AG09319 (cell line): ENCODE measurements around the gene PRR4.

Experiments
- DNase-seq: peaks from one replicate; pipeline ENCODE4 v3.0.0-alpha.2; 2010; ENCODE audit warnings: low read depth; ENCODE audit errors: extremely low read depth
- TF ChIP-seq, protein P1 (sequence below): IDR thresholded peaks from 2 replicates; pipeline ENCODE4 v1.5.1; 2011; ENCODE audit warnings: low read depth, mild to moderate bottlenecking, inconsistent platforms, low read length, moderate library complexity

Gene PRR4

DNA sequence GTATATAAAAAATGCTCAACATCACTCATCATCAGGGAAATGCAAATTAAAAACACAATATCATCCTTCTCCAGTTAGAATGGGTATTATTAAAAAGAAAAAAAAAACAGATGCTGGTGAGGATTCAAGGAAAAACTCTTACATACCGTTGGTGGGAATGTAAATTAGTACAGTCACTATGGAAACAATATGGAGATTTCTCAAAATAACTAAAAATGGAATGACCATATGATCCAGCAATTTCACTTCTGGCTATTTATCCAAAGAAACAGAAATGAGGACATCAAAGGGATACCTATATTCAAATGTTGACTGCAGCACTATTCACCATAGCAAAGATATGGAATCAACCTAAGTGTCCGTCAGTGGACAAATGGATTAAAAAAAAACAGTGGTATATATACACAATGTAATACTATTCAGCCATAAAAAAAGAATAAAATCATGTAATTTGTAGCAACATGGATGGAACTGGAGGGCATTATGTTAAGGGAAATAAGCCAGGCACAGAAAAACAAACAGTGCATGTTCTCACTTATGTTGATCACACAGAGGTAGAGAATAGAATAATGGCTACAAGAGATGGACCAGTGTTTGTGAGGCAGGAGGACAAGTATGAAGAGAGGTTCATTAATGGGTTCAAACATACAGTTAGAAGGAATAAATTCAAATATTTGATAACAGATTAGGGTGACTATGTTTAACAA is 14.4 kb upstream of the PRR4 start:
- no peak for DNase-seq
- TF ChIP-seq, protein P1, sequence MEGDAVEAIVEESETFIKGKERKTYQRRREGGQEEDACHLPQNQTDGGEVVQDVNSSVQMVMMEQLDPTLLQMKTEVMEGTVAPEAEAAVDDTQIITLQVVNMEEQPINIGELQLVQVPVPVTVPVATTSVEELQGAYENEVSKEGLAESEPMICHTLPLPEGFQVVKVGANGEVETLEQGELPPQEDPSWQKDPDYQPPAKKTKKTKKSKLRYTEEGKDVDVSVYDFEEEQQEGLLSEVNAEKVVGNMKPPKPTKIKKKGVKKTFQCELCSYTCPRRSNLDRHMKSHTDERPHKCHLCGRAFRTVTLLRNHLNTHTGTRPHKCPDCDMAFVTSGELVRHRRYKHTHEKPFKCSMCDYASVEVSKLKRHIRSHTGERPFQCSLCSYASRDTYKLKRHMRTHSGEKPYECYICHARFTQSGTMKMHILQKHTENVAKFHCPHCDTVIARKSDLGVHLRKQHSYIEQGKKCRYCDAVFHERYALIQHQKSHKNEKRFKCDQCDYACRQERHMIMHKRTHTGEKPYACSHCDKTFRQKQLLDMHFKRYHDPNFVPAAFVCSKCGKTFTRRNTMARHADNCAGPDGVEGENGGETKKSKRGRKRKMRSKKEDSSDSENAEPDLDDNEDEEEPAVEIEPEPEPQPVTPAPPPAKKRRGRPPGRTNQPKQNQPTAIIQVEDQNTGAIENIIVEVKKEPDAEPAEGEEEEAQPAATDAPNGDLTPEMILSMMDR: no peak

DNA sequence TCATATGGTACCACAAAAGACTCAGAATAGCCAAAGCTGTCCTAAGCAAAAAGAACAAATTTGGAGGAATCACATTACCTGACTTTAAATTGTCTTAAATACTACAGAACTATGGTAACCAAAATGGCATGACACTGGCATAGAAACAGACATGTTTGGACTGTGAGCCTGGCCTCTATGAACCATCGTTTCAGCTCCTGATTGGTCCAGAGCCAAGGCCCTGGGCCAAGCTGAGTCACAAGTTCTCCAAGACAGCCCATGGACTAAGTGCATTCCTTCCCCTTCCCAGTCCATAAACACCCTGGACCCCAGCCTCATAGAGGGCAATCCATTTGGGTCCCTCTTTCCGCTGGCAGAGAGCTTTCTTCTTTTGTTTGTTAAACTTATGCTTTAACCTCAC is 12.1 kb upstream of the PRR4 start:
- TF ChIP-seq, protein P1: no peak
- DNase-seq: no peak

DNA sequence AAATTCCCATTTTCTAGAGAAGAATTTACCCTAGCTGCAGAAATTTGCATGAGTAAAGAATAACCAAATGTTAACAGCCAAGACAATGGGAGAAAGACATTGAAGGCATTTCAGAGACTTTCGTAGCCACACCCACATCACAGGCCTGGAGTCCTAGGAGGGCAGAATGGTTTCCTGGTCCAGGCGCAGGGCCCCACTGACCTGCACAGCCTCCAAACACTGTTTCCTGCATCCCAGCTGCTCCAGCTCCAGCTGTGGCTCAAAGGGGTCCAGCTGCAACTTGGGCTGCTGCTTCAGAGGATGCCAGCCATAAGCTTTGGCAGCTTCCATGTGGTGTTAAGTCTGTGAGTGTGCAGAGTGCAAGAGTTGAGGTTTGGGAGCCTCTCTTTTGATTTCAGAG is 6.5 kb upstream of the PRR4 start:
- TF ChIP-seq, protein P1: no peak
- DNase-seq: no peak

DNA sequence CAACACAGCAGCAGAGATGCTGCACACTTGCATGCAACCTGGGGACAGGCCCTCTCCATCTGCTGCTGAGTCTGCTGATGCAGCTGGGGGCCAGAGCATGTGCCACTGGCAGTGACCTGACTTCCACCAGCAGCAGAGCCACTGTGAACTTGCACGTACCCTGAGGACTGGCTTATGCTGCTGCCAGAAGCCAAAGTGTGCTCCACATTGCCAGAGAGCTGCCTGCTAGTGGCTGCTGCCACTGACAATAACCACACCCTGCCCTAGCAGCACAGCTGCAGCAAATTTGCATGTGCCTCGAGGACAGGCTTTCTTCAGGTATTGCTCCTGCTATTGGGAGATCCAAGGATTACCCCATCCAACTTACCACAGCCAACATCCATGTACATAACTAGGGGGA is 4.5 kb upstream of the PRR4 start:
- DNase-seq: no peak
- TF ChIP-seq, protein P1: no peak

DNA sequence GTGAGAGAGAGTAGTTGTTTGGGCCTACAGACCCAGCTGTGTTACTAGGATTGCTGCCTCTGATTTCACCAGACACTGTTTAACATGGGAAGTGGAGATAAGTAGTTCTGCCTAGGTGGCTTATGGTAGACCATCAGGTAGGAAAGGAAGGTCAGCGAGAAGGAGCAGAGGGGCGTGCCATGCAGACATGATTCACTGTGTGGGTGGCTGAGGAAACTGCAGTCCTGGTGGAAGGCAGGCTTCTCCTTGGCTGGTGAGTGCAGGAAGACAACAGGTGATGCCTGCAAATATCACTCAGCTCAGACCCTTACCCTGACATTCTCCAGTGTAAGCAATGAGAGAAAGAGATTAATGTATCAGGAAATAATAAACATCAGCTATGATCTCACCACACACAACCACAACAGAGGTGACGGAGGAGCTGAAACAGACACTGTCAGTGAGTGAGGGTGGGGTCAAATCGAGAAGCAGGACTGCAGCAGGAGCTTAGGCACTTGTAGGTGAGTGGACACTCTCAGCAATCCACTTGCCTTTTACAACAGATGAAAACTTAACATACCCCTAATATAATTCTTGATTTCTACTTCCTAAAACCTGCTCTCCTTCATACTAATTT is 2.1 kb upstream of the PRR4 start:
- no peak for DNase-seq
- TF ChIP-seq, protein P1: no peak

DNA sequence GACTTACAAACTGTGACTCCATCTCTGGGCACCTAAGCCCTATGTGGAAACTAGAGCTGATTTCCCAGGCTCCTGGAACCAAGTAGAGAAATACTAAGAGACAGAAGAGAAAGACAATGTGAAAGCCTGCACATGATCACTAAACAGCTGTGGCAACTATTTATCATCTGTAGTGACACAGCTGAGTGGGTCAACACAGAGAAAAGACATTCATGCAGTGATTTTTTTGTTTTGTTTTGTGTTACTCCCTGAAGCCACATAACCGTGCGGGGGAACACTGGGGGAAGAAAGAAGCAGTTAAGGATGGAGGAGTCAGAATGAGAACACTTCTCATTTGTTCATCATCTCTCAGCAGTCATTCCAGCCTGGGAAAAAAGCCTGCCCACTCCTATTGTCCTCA is 1.5 kb downstream of the PRR4 start:
- TF ChIP-seq, protein P1: no peak
- DNase-seq: no peak

DNA sequence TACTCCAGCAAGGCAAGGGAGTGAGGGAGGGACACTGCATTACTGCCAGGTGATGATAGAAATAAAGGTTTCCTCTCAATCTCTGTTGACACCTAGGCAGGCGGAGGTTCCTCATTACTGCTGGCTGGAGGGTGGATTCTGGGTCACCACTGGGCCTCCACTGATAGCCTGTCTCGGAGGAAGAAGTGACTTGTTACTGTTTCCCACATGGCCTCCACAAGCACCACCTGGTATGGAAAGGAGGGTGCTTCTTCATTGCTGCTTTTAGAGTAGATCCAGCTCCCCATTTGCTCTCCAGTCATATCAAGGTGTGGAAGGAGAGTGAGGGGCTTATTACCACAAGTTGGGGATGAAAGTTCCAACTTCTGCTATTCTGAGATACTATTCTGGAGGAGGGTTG is 6.4 kb downstream of the PRR4 start:
- no peak for DNase-seq
- TF ChIP-seq, protein P1: no peak
